Measurements from ENCODE around the gene YPEL2.

DNA sequence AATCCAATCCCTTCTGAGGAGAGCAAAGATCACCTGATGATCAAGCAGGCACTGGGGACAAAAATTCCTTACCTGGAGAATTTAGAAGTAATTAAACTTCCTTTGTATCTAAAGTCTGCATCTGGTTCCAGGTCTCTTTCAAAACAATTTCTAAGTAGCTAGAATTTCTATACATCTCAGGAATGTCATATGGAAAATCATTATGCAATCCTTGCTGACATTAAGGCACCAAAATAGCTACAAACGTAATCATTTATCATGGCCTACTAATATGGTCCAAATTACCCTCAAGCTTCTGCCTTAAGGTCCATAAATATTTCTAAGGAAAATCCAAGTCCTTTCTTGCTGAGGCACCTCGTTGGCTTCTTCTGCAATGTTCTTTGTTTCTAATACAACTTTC is 32.9 kb upstream of the YPEL2 start:
- no peak for TF ChIP-seq POLR2A (IDR thresholded peaks at IDR 0.05)
- TF ChIP-seq, protein P1, sequence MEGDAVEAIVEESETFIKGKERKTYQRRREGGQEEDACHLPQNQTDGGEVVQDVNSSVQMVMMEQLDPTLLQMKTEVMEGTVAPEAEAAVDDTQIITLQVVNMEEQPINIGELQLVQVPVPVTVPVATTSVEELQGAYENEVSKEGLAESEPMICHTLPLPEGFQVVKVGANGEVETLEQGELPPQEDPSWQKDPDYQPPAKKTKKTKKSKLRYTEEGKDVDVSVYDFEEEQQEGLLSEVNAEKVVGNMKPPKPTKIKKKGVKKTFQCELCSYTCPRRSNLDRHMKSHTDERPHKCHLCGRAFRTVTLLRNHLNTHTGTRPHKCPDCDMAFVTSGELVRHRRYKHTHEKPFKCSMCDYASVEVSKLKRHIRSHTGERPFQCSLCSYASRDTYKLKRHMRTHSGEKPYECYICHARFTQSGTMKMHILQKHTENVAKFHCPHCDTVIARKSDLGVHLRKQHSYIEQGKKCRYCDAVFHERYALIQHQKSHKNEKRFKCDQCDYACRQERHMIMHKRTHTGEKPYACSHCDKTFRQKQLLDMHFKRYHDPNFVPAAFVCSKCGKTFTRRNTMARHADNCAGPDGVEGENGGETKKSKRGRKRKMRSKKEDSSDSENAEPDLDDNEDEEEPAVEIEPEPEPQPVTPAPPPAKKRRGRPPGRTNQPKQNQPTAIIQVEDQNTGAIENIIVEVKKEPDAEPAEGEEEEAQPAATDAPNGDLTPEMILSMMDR (IDR thresholded peaks at IDR 0.05), result no peak

Measured in Peyer's patch (tissue), 4 donors.